SK-N-SH (cell line): ENCODE data around the gene EBF3.

ENCODE experiments used
- EZH2phosphoT487 ChIP-seq: fragments of 200-600 bp; sonication (generic); IDR thresholded peaks from 2 replicates; pipeline ENCODE4 v1.6.1; 2017; ENCODE audit warnings: low read depth, mixed run types, mild to moderate bottlenecking, antibody characterized with exemption, moderate library complexity, borderline replicate concordance
- JUND ChIP-seq: IDR thresholded peaks from 2 replicates; pipeline ENCODE4 v1.4.0; 2012
- MEF2A ChIP-seq: IDR thresholded peaks from 2 replicates; pipeline ENCODE4 v1.4.0; 2012; ENCODE audit warnings: low read depth, borderline replicate concordance
- POLR2AphosphoS5 ChIP-seq: IDR thresholded peaks from 2 replicates; pipeline ENCODE4 v1.6.1; 2012; ENCODE audit warnings: low read depth, low read length
- RAD21 ChIP-seq: IDR thresholded peaks from 2 replicates; pipeline ENCODE4 v1.6.1; 2012; ENCODE audit warnings: mild to moderate bottlenecking, low read length
- SMC3 ChIP-seq: IDR thresholded peaks from 2 replicates; pipeline ENCODE4 v1.6.1; 2012; ENCODE audit warnings: low read depth, low read length, improper control_type of control experiment
- TAF1 ChIP-seq: IDR thresholded peaks from 2 replicates; pipeline ENCODE4 v1.6.1; 2012; ENCODE audit warnings: low read depth, mild to moderate bottlenecking, low read length, moderate library complexity, borderline replicate concordance
- TEAD4 ChIP-seq: IDR thresholded peaks from 2 replicates; pipeline ENCODE4 v1.4.0; 2012; ENCODE audit warnings: mild to moderate bottlenecking, borderline replicate concordance; ENCODE audit not compliant: insufficient read depth
- TF ChIP-seq, protein P1 (sequence below): IDR thresholded peaks from 2 replicates; pipeline ENCODE4 v1.4.0; 2012; ENCODE audit warnings: low read depth
- TF ChIP-seq, protein P2 (sequence below): fragments of 200-600 bp; sonication (generic); IDR thresholded peaks from 2 replicates; pipeline ENCODE4 v1.6.1; 2017; ENCODE audit warnings: antibody characterized with exemption, mild to moderate bottlenecking, moderate library complexity

DNA sequence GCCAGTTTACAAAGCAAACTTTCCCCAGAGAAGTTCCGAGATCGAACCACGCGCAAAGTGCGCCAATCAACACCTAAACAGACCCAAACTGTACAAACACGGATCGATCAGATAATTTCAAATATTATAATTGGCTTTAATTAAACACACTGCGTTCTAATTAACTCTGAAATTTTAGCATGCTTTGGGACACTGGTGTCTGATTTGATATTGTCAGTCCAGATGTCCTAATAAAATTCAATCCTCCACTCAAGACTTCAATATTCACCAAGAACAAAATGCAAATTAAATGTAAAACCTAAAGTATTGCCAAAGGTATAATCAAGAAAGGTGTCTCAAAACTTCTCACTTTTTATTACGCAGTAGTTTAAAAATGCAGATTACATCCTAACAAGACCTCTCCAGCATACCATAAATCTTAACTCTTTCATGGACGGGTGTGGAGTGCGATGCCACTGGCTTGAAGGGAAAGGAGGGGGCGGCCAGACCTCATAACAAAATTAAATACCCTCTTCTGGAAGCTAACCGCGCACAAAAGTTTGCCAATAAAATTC lies 5.9 kb upstream of the EBF3 start:
- no peak for TF ChIP-seq SMC3
- no peak for TF ChIP-seq JUND
- TF ChIP-seq, protein P1, sequence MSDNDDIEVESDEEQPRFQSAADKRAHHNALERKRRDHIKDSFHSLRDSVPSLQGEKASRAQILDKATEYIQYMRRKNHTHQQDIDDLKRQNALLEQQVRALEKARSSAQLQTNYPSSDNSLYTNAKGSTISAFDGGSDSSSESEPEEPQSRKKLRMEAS = no peak
- no peak for TF ChIP-seq POLR2AphosphoS5
- TF ChIP-seq TEAD4 = no peak
- TF ChIP-seq, protein P2, sequence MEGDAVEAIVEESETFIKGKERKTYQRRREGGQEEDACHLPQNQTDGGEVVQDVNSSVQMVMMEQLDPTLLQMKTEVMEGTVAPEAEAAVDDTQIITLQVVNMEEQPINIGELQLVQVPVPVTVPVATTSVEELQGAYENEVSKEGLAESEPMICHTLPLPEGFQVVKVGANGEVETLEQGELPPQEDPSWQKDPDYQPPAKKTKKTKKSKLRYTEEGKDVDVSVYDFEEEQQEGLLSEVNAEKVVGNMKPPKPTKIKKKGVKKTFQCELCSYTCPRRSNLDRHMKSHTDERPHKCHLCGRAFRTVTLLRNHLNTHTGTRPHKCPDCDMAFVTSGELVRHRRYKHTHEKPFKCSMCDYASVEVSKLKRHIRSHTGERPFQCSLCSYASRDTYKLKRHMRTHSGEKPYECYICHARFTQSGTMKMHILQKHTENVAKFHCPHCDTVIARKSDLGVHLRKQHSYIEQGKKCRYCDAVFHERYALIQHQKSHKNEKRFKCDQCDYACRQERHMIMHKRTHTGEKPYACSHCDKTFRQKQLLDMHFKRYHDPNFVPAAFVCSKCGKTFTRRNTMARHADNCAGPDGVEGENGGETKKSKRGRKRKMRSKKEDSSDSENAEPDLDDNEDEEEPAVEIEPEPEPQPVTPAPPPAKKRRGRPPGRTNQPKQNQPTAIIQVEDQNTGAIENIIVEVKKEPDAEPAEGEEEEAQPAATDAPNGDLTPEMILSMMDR = no peak
- no peak for TF ChIP-seq MEF2A
- no peak for TF ChIP-seq RAD21
- no peak for TF ChIP-seq EZH2phosphoT487
- TF ChIP-seq TAF1 = no peak
